ENCODE measurements around the gene SLC6A2.
"Not testable (repeated sequence)": the region's sequence is repeated elsewhere in the genome, so short reads cannot be mapped to it uniquely, and the experiment has no call there.

Gene SLC6A2

GRCh38 chr16:55615071-55615470 lies 40.7 kb upstream of the SLC6A2 start:
- TF ChIP-seq ZNF70 (CRISPR knock-in tag; IDR thresholded peaks at IDR 0.05) = no peak
- TF ChIP-seq ZC3H10 (CRISPR knock-in tag; IDR thresholded peaks at IDR 0.05) = no peak
- TF ChIP-seq, protein P1, sequence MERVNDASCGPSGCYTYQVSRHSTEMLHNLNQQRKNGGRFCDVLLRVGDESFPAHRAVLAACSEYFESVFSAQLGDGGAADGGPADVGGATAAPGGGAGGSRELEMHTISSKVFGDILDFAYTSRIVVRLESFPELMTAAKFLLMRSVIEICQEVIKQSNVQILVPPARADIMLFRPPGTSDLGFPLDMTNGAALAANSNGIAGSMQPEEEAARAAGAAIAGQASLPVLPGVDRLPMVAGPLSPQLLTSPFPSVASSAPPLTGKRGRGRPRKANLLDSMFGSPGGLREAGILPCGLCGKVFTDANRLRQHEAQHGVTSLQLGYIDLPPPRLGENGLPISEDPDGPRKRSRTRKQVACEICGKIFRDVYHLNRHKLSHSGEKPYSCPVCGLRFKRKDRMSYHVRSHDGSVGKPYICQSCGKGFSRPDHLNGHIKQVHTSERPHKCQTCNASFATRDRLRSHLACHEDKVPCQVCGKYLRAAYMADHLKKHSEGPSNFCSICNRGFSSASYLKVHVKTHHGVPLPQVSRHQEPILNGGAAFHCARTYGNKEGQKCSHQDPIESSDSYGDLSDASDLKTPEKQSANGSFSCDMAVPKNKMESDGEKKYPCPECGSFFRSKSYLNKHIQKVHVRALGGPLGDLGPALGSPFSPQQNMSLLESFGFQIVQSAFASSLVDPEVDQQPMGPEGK (CRISPR knock-in tag; IDR thresholded peaks at IDR 0.05; ENCODE audit: borderline replicate concordance) = no peak
- no peak for TF ChIP-seq CSDC2 (CRISPR knock-in tag; IDR thresholded peaks at IDR 0.05)
- TF ChIP-seq ARNTL (CRISPR knock-in tag; IDR thresholded peaks at IDR 0.05; ENCODE audit: borderline replicate concordance, low read depth) = no peak
- no peak for ATAC-seq

- ATAC-seq = not testable (repeated sequence)
These were observed 40.1 kb upstream of the SLC6A2 start for GRCh38 chr16:55615670-55616069.

GRCh38 chr16:55621771-55622170 lies 34.0 kb upstream of the SLC6A2 start:
- TF ChIP-seq, protein P2, sequence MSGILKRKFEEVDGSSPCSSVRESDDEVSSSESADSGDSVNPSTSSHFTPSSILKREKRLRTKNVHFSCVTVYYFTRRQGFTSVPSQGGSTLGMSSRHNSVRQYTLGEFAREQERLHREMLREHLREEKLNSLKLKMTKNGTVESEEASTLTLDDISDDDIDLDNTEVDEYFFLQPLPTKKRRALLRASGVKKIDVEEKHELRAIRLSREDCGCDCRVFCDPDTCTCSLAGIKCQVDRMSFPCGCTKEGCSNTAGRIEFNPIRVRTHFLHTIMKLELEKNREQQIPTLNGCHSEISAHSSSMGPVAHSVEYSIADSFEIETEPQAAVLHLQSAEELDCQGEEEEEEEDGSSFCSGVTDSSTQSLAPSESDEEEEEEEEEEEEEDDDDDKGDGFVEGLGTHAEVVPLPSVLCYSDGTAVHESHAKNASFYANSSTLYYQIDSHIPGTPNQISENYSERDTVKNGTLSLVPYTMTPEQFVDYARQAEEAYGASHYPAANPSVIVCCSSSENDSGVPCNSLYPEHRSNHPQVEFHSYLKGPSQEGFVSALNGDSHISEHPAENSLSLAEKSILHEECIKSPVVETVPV (CRISPR knock-in tag; IDR thresholded peaks at IDR 0.05) = no peak
- no peak for TF ChIP-seq PPARA (CRISPR knock-in tag; IDR thresholded peaks at IDR 0.05; ENCODE audit: borderline replicate concordance)
- TF ChIP-seq ZC3H10 (CRISPR knock-in tag; IDR thresholded peaks at IDR 0.05) = no peak
- no peak for TF ChIP-seq POU6F1 (CRISPR knock-in tag; IDR thresholded peaks at IDR 0.05; ENCODE audit: borderline replicate concordance, low read depth)
- TF ChIP-seq ESRRG (CRISPR knock-in tag; IDR thresholded peaks at IDR 0.05) = no peak
- no peak for TF ChIP-seq ZNF8 (CRISPR knock-in tag; IDR thresholded peaks at IDR 0.05)
- no peak for TF ChIP-seq GLIS3 (CRISPR knock-in tag; IDR thresholded peaks at IDR 0.05)
- no peak for TF ChIP-seq ISL1 (CRISPR knock-in tag; IDR thresholded peaks at IDR 0.05)
- TF ChIP-seq TOX (CRISPR knock-in tag; IDR thresholded peaks at IDR 0.05; ENCODE audit: borderline replicate concordance) = no peak
- no peak for TF ChIP-seq OSR1 (CRISPR knock-in tag; IDR thresholded peaks at IDR 0.05)
- TF ChIP-seq BACH2 (CRISPR knock-in tag; IDR thresholded peaks at IDR 0.05; ENCODE audit: borderline replicate concordance) = no peak
- no peak for ATAC-seq

- TF ChIP-seq, protein P2 (CRISPR knock-in tag; IDR thresholded peaks at IDR 0.05) = no peak
- no peak for TF ChIP-seq CREB5 (CRISPR knock-in tag; IDR thresholded peaks at IDR 0.05; ENCODE audit: low read depth)
- no peak for ATAC-seq
These were observed 33.5 kb upstream of the SLC6A2 start for GRCh38 chr16:55622272-55622671.

GRCh38 chr16:55622930-55623561 lies 32.7 kb upstream of the SLC6A2 start:
- peak; percentile 58; the same call in 2 of the 3 replicates for ATAC-seq
- TF ChIP-seq, protein P2 (CRISPR knock-in tag; IDR thresholded peaks at IDR 0.05) = no peak
- TF ChIP-seq GLIS3 (CRISPR knock-in tag; IDR thresholded peaks at IDR 0.05) (no peak), TSHZ2 (CRISPR knock-in tag; IDR thresholded peaks at IDR 0.05) (no peak), RARB (CRISPR knock-in tag; IDR thresholded peaks at IDR 0.05) (no peak), ZC3H10 (CRISPR knock-in tag; IDR thresholded peaks at IDR 0.05) (no peak), BACH2 (CRISPR knock-in tag; IDR thresholded peaks at IDR 0.05; ENCODE audit: borderline replicate concordance) (no peak), CSDC2 (CRISPR knock-in tag; IDR thresholded peaks at IDR 0.05) (no peak), TCF4 (CRISPR knock-in tag; IDR thresholded peaks at IDR 0.05; ENCODE audit: borderline replicate concordance) (no peak), ZFP3 (CRISPR knock-in tag; IDR thresholded peaks at IDR 0.05) (no peak), ZNF8 (CRISPR knock-in tag; IDR thresholded peaks at IDR 0.05) (no peak)

Measured in SK-N-SH treated with all-trans-retinoic acid at 6 μM for 48 hours (cell line).